ENCODE results near the gene MYLK2.

The MYLK2 gene

GRCh38 chr20:31858760-31859083, 39.6 kb downstream of the MYLK2 start:
- no peak for DNase-seq

- DNase-seq: no peak
Observed at GRCh38 chr20:31859266-31859997, 40.3 kb downstream of the MYLK2 start.

- DNase-seq: no peak
Observed at GRCh38 chr20:31859998-31860380, 40.8 kb downstream of the MYLK2 start.

GRCh38 chr20:31860390-31861134, 41.4 kb downstream of the MYLK2 start:
- DNase-seq: peak; percentile 32 to 42 (median 39)

GRCh38 chr20:31861135-31861384, 41.9 kb downstream of the MYLK2 start:
- DNase-seq: no peak

GRCh38 chr20:31861385-31862156, 42.4 kb downstream of the MYLK2 start:
- DNase-seq: peak; percentile 69 to 87 (median 73)

GRCh38 chr20:31862157-31862470, 43.0 kb downstream of the MYLK2 start:
- DNase-seq: no peak

- DNase-seq: no peak
Observed at GRCh38 chr20:31862506-31862905, 43.4 kb downstream of the MYLK2 start.

- no peak for DNase-seq
Observed at GRCh38 chr20:31863296-31864085, 44.3 kb downstream of the MYLK2 start.

- DNase-seq: no peak
Observed at GRCh38 chr20:31864521-31865400, 45.6 kb downstream of the MYLK2 start.

- no peak for DNase-seq
Observed at GRCh38 chr20:31866221-31866620, 47.1 kb downstream of the MYLK2 start.

- no peak for DNase-seq
Observed at GRCh38 chr20:31868853-31869672, 49.9 kb downstream of the MYLK2 start.

GRCh38 chr20:31869673-31869941, 50.5 kb downstream of the MYLK2 start:
- no peak for DNase-seq

GRCh38 chr20:31869942-31870725, 51.0 kb downstream of the MYLK2 start, which contains the start of the genes DUSP15 and TTLL9:
TSS of gene DUSP15 (minus strand) at chr20:31870527. CDS start at chr20:31870337, 190 bp downstream.
TSS of gene TTLL9 (plus strand) at chr20:31870634. CDS start at chr20:31871127, 493 bp downstream.
- DNase-seq: peak; percentile 34 to 73 (median 50)

GRCh38 chr20:31870726-31871617, 51.8 kb downstream of the MYLK2 start:
- peak in 2 of 3 donors; percentile 27 to 63 for DNase-seq

- DNase-seq: no peak
Observed at GRCh38 chr20:31871618-31871954, 52.4 kb downstream of the MYLK2 start.

- DNase-seq: no peak
Observed at GRCh38 chr20:31872406-31872805, 53.2 kb downstream of the MYLK2 start.

- peak in 2 of 3 donors; percentile 31 to 39 for DNase-seq
Observed at GRCh38 chr20:31875671-31876070, 56.5 kb downstream of the MYLK2 start.

- DNase-seq: no peak
Observed at GRCh38 chr20:31877684-31878083, 58.5 kb downstream of the MYLK2 start.
